Activated naive CD4-positive, alpha-beta T cell treated with anti-CD3 and anti-CD28 coated beads for 36 hours (primary cell): ENCODE results near the gene FES. TPM values are rescaled to one million over a fixed set of nuclear protein-coding genes. Genes with fewer than 3 reads are reported as not detected.
"Not testable (repeated sequence)": the region's sequence is repeated elsewhere in the genome, so short reads cannot be mapped to it uniquely, and the experiment has no call there.

Experiments used
- CTCF ChIA-PET: fragments of 350-600 bp; sonication (Branson Sonifier 250); formaldehyde crosslinking; loops from one replicate; lab custom pipeline; 2021; ENCODE audit warnings: antibody characterized with exemption; lab: Charles Lee
- DNase-seq: peaks from one replicate; pipeline ENCODE4 v3.0.0-alpha.2; 2020
- H3K27ac Mint-ChIP-seq: one replicate; pipeline ENCODE4 v1.8.0; 2021; ENCODE audit warnings: mild to moderate bottlenecking, mixed read lengths
- H3K27me3 Mint-ChIP-seq: one replicate; pipeline ENCODE4 v1.8.0; 2021; ENCODE audit warnings: low read depth, mixed read lengths
- H3K36me3 Mint-ChIP-seq: one replicate; pipeline ENCODE4 v1.8.0; 2021; ENCODE audit warnings: low read depth, mixed read lengths
- H3K4me1 Mint-ChIP-seq: one replicate; pipeline ENCODE4 v1.8.0; 2021; ENCODE audit warnings: low read depth, mixed read lengths
- H3K4me3 Mint-ChIP-seq: one replicate; pipeline ENCODE4 v1.8.0; 2021; ENCODE audit warnings: mild to moderate bottlenecking, moderate library complexity, mixed read lengths
- H3K9me3 Mint-ChIP-seq: one replicate; pipeline ENCODE4 v1.8.0; 2021; ENCODE audit warnings: mixed read lengths
- intact Hi-C: fragments of 100-400 bp; cut with micrococcal nuclease; formaldehyde crosslinking; loops from one replicate; pipeline ENCODE4 v1.15.1; 2023
- total RNA-seq, 2 experiments: library from RNA; stranded (reverse); gene quantifications; one replicate each; pipeline ENCODE4 v1.2.3, GENCODE V29; 2021

FES gene
- total RNA-seq, 2 experiments from 2014 or later, result 22.6 to 24.2 TPM

- Mint-ChIP-seq H3K4me1 (peaks cover 16% of the 10 kb centered on the region), H3K27ac (no peak overlapping the region), H3K4me3 (no peak overlapping the region), H3K9me3 (no peaks in the 10 kb centered on the region), H3K36me3 (peaks cover 46% of the 10 kb centered on the region), H3K27me3 (no peaks in the 10 kb centered on the region)
- DNase-seq, result no peak
- intact Hi-C loops, result no loop called here
- CTCF ChIA-PET, result no interaction called here
These were observed 23.7 kb downstream of the FES start for GRCh38 chr15:90907838-90908507.

- H3K4me3 Mint-ChIP-seq, intact Hi-C loops: not testable (repeated sequence)
- peaks cover 54% of the 10 kb centered on the region for H3K36me3 Mint-ChIP-seq
These were observed 25.1 kb downstream of the FES start for GRCh38 chr15:90909449-90909848.

GRCh38 chr15:90909976-90910375 is 25.7 kb downstream of the FES start:
- DNase-seq, result no peak
- Mint-ChIP-seq H3K27me3 (no peaks in the 10 kb centered on the region), H3K4me1 (peaks cover 4% of the 10 kb centered on the region), H3K9me3 (no peaks in the 10 kb centered on the region), H3K4me3 (no peak overlapping the region), H3K36me3 (peaks cover 49% of the 10 kb centered on the region), H3K27ac (no peak overlapping the region)
- intact Hi-C loops, result no loop called here
- CTCF ChIA-PET, result no interaction called here

More at GRCh38 chr15:90909449-90909848, 25.1 kb downstream of the FES start:
- H3K27me3 Mint-ChIP-seq, H3K9me3 Mint-ChIP-seq, H3K4me1 Mint-ChIP-seq, DNase-seq, H3K27ac Mint-ChIP-seq, CTCF ChIA-PET: not testable (repeated sequence)

- Mint-ChIP-seq H3K27me3 (no peaks in the 10 kb centered on the region), H3K9me3 (no peaks in the 10 kb centered on the region), H3K27ac (no peak overlapping the region), H3K36me3 (peaks cover 45% of the 10 kb centered on the region), H3K4me3 (no peak overlapping the region), H3K4me1 (no peaks in the 10 kb centered on the region)
- CTCF ChIA-PET, result interaction anchor here (1.2 kb wide), 1 partner anchor 23 kb away, joined by 3 read pairs; no protein-coding TSS in a partner anchor
- intact Hi-C loops, result no loop called here
- no peak for DNase-seq
These were observed 26.4 kb downstream of the FES start for GRCh38 chr15:90910441-90911301.

GRCh38 chr15:90911302-90911623 is 27.0 kb downstream of the FES start:
- intact Hi-C loops, result no loop called here
- Mint-ChIP-seq H3K27ac (no peak overlapping the region), H3K9me3 (no peaks in the 10 kb centered on the region), H3K4me3 (no peak overlapping the region), H3K27me3 (no peaks in the 10 kb centered on the region), H3K36me3 (peaks cover 42% of the 10 kb centered on the region), H3K4me1 (no peaks in the 10 kb centered on the region)
- DNase-seq, result no peak
- CTCF ChIA-PET, result interaction anchor here (1.2 kb wide), 1 partner anchor 23 kb away, joined by 3 read pairs; no protein-coding TSS in a partner anchor

- Mint-ChIP-seq H3K36me3 (peaks cover 42% of the 10 kb centered on the region), H3K9me3 (no peaks in the 10 kb centered on the region), H3K4me1 (no peaks in the 10 kb centered on the region), H3K4me3 (no peak overlapping the region), H3K27ac (no peak overlapping the region), H3K27me3 (no peaks in the 10 kb centered on the region)
- no peak for DNase-seq
- intact Hi-C loops, result no loop called here
- CTCF ChIA-PET, result no interaction called here
These were observed 27.8 kb downstream of the FES start for GRCh38 chr15:90911906-90912769.

GRCh38 chr15:90912770-90913075 is 28.4 kb downstream of the FES start:
- Mint-ChIP-seq H3K4me3 (no peak overlapping the region), H3K9me3 (no peaks in the 10 kb centered on the region), H3K36me3 (peaks cover 42% of the 10 kb centered on the region), H3K27me3 (no peaks in the 10 kb centered on the region), H3K27ac (no peak overlapping the region), H3K4me1 (no peaks in the 10 kb centered on the region)
- intact Hi-C loops, result no loop called here
- no peak for DNase-seq
- CTCF ChIA-PET, result no interaction called here

GRCh38 chr15:90913398-90913944 is 29.2 kb downstream of the FES start:
- Mint-ChIP-seq H3K27ac (no peak overlapping the region), H3K9me3 (no peaks in the 10 kb centered on the region), H3K27me3 (no peaks in the 10 kb centered on the region), H3K4me3 (no peak overlapping the region), H3K36me3 (peaks cover 46% of the 10 kb centered on the region), H3K4me1 (no peaks in the 10 kb centered on the region)
- CTCF ChIA-PET, result interaction anchor here (0.6 kb wide), 1 partner anchor 16 kb away, joined by 4 read pairs; no protein-coding TSS in a partner anchor
- intact Hi-C loops, result no loop called here
- DNase-seq, result no peak

GRCh38 chr15:90914305-90915080 is 30.2 kb downstream of the FES start:
- DNase-seq, result no peak
- intact Hi-C loops, result no loop called here
- no peaks in the 10 kb centered on the region for H3K27me3 Mint-ChIP-seq
- H3K36me3 Mint-ChIP-seq, result peaks cover 47% of the 10 kb centered on the region
- CTCF ChIA-PET, result interaction anchor here (1.1 kb wide), 1 partner anchor 594 kb away, joined by 3 read pairs; no protein-coding TSS in a partner anchor
- H3K27ac Mint-ChIP-seq, result no peak overlapping the region
- no peaks in the 10 kb centered on the region for H3K9me3 Mint-ChIP-seq
- H3K4me1 Mint-ChIP-seq, result no peaks in the 10 kb centered on the region
- no peak overlapping the region for H3K4me3 Mint-ChIP-seq

GRCh38 chr15:90915216-90915807 is 31.0 kb downstream of the FES start:
- CTCF ChIA-PET, result no interaction called here
- DNase-seq, result no peak
- intact Hi-C loops, result no loop called here
- Mint-ChIP-seq H3K4me1 (no peaks in the 10 kb centered on the region), H3K27me3 (no peaks in the 10 kb centered on the region), H3K36me3 (peaks cover 49% of the 10 kb centered on the region), H3K4me3 (no peak overlapping the region), H3K9me3 (no peaks in the 10 kb centered on the region), H3K27ac (no peak overlapping the region)

GRCh38 chr15:90915808-90916440 is 31.6 kb downstream of the FES start:
- intact Hi-C loops, result no loop called here
- no peaks in the 10 kb centered on the region for H3K27me3 Mint-ChIP-seq
- H3K4me1 Mint-ChIP-seq, result no peaks in the 10 kb centered on the region
- CTCF ChIA-PET, result no interaction called here
- H3K9me3 Mint-ChIP-seq, result no peaks in the 10 kb centered on the region
- no peak for DNase-seq
- peaks cover 47% of the 10 kb centered on the region for H3K36me3 Mint-ChIP-seq
- no peak overlapping the region for H3K27ac Mint-ChIP-seq
- no peak overlapping the region for H3K4me3 Mint-ChIP-seq
